Loucy (cell line): Measurements from ENCODE around the gene NDFIP1.

ENCODE experiments used
- EZH2phosphoT487 ChIP-seq: fragments of 200-600 bp; IDR thresholded peaks from 2 replicates; pipeline ENCODE4 v1.6.1; 2018; ENCODE audit warnings: antibody characterized with exemption, mild to moderate bottlenecking, moderate library complexity, borderline replicate concordance
- TF ChIP-seq, protein P1 (sequence below): fragments of 200-600 bp; sonication (generic); conservative IDR thresholded peaks from 2 replicates; pipeline ENCODE4 v1.5.1; 2014; ENCODE audit warnings: mild to moderate bottlenecking, antibody characterized with exemption, low read length

DNA sequence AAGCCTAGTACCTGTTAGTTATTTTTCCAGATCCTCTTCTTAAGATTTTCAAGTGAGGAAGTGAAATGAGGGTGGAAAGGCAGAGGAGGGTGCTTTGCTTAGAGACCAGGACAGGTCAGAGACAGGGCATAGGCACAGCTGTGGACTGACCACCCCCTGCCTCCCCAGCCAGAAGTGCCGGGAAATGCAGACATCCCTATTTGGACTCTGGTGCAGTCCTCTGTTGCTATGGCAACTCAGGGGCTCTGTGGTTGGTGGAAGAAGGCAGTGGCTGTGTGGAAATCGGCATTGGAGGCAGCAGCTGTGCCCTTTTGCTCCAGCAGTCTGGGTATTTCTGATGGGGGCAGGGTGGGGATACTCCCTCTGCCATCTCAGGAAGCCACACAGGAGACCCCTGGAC, 43.3 kb upstream of the NDFIP1 start:
- TF ChIP-seq, protein P1, sequence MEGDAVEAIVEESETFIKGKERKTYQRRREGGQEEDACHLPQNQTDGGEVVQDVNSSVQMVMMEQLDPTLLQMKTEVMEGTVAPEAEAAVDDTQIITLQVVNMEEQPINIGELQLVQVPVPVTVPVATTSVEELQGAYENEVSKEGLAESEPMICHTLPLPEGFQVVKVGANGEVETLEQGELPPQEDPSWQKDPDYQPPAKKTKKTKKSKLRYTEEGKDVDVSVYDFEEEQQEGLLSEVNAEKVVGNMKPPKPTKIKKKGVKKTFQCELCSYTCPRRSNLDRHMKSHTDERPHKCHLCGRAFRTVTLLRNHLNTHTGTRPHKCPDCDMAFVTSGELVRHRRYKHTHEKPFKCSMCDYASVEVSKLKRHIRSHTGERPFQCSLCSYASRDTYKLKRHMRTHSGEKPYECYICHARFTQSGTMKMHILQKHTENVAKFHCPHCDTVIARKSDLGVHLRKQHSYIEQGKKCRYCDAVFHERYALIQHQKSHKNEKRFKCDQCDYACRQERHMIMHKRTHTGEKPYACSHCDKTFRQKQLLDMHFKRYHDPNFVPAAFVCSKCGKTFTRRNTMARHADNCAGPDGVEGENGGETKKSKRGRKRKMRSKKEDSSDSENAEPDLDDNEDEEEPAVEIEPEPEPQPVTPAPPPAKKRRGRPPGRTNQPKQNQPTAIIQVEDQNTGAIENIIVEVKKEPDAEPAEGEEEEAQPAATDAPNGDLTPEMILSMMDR, result no peak
- no peak for TF ChIP-seq EZH2phosphoT487
